Neural cell (in vitro differentiated cells): ENCODE data around the gene OLFML2B. TPM values are rescaled to one million over a fixed set of nuclear protein-coding genes. Genes with fewer than 3 reads are reported as not detected.

Experiments
- H2AFZ ChIP-seq: fragments of 200-600, 300-800 bp; sonication (generic), shearing (Covaris generic); 2 replicates; pipeline ENCODE4 v1.6.0; 2014; ENCODE audit warnings: low read depth, mild to moderate bottlenecking, antibody characterized with exemption, low read length, moderate library complexity
- H3F3A ChIP-seq: fragments of 200-600 bp; shearing (Covaris generic); 2 replicates; pipeline ENCODE4 v1.6.1; 2016; ENCODE audit warnings: mild to moderate bottlenecking, moderate library complexity, mixed read lengths, antibody characterized with exemption, low read length; ENCODE audit not compliant: insufficient read depth, poor library complexity, severe bottlenecking
- H3K27ac ChIP-seq: fragments of 200-600, 300-800 bp; sonication (generic), shearing (Covaris generic); 2 replicates; pipeline ENCODE4 v1.5.1; 2014; ENCODE audit warnings: mild to moderate bottlenecking, low read length, moderate library complexity
- H3K27me3 ChIP-seq: fragments of 300-800, 200-600 bp; sonication (generic), shearing (Covaris generic); 2 replicates; pipeline ENCODE4 v1.6.0; 2014; ENCODE audit warnings: mild to moderate bottlenecking, low read depth, low read length, moderate library complexity; ENCODE audit not compliant: insufficient read depth
- H3K36me3 ChIP-seq: fragments of 300-800, 200-600 bp; sonication (generic), shearing (Covaris generic); 2 replicates; pipeline ENCODE4 v1.5.1; 2014; ENCODE audit warnings: mild to moderate bottlenecking, antibody characterized with exemption, low read length, moderate library complexity; ENCODE audit not compliant: insufficient read depth
- H3K4me2 ChIP-seq: fragments of 300-800, 200-600 bp; sonication (generic), shearing (Covaris generic); 2 replicates; pipeline ENCODE4 v1.6.0; 2014; ENCODE audit warnings: mild to moderate bottlenecking, low read length
- H3K4me3 ChIP-seq: fragments of 300-800, 200-600 bp; sonication (generic), shearing (Covaris generic); 2 replicates; pipeline ENCODE4 v1.5.1; 2014; ENCODE audit warnings: mild to moderate bottlenecking, low read length, moderate library complexity
- H3K79me2 ChIP-seq: fragments of 200-600 bp; shearing (Covaris generic); replicated peaks from 2 replicates; pipeline ENCODE4 v1.6.0; 2014; ENCODE audit warnings: mild to moderate bottlenecking, low read length, moderate library complexity; ENCODE audit not compliant: insufficient read depth
- H3K9ac ChIP-seq: fragments of 300-800, 200-600 bp; sonication (generic), shearing (Covaris generic); 2 replicates; pipeline ENCODE4 v1.6.1; 2016; ENCODE audit warnings: mild to moderate bottlenecking, low read length, mixed read lengths
- H3K9me2 ChIP-seq: fragments of 200-600 bp; shearing (Covaris generic); 2 replicates; pipeline ENCODE4 v1.6.1; 2016; ENCODE audit warnings: mild to moderate bottlenecking, low read length, mixed read lengths; ENCODE audit not compliant: insufficient read depth
- H3K9me3 ChIP-seq: fragments of 200-600, 300-800 bp; sonication (generic), shearing (Covaris generic); 2 replicates; pipeline ENCODE4 v1.6.1; 2016; ENCODE audit warnings: mild to moderate bottlenecking, mixed run types, low read length, moderate library complexity, mixed read lengths
- H4K20me1 ChIP-seq: fragments of 200-600 bp; shearing (Covaris generic); 2 replicates; pipeline ENCODE4 v1.6.1; 2016; ENCODE audit warnings: mild to moderate bottlenecking, mixed run types; ENCODE audit not compliant: insufficient read depth
- EP300 ChIP-seq: fragments of 450-650 bp; conservative IDR thresholded peaks from 2 replicates; pipeline ENCODE4 v1.6.1; 2014; ENCODE audit warnings: antibody characterized with exemption, mild to moderate bottlenecking, moderate library complexity; ENCODE audit not compliant: poor library complexity, severe bottlenecking
- EZH2 ChIP-seq: fragments of 200-600, 300-800 bp; shearing (Covaris generic), sonication (generic); IDR thresholded peaks from 2 replicates; pipeline ENCODE4 v1.6.1; 2014; ENCODE audit warnings: antibody characterized with exemption, low read length, borderline replicate concordance, mild to moderate bottlenecking; ENCODE audit not compliant: insufficient read depth, poor library complexity, severe bottlenecking
- MXI1 ChIP-seq: fragments of 450-650 bp; conservative IDR thresholded peaks from 2 replicates; pipeline ENCODE4 v1.6.1; 2014; ENCODE audit warnings: antibody characterized with exemption, mild to moderate bottlenecking; ENCODE audit not compliant: poor library complexity, severe bottlenecking
- POLR2AphosphoS5 ChIP-seq: IDR thresholded peaks from 2 replicates; pipeline ENCODE4 v1.6.1; 2012
- RAD21 ChIP-seq: fragments of 450-650 bp; conservative IDR thresholded peaks from 2 replicates; pipeline ENCODE4 v1.6.1; 2014; ENCODE audit warnings: antibody characterized with exemption, mild to moderate bottlenecking, moderate library complexity
- SMC3 ChIP-seq: fragments of 450-650 bp; conservative IDR thresholded peaks from 2 replicates; pipeline ENCODE4 v1.6.1; 2014; ENCODE audit warnings: antibody characterized with exemption, mild to moderate bottlenecking, moderate library complexity; ENCODE audit not compliant: poor library complexity
- TAF1 ChIP-seq: IDR thresholded peaks from 2 replicates; pipeline ENCODE4 v1.6.1; 2012; ENCODE audit warnings: low read depth
- polyA plus RNA-seq: library from polyadenylated mRNA; depleted of rRNA; stranded (reverse); fragments of >200 nt; gene quantifications from 2 replicates; pipeline ENCODE4 v1.2.3, GENCODE V29; 2014
- TF ChIP-seq, protein P1 (sequence below): IDR thresholded peaks from 2 replicates; pipeline ENCODE4 v1.6.1; 2012; ENCODE audit warnings: borderline replicate concordance
- TF ChIP-seq, protein P2 (sequence below): fragments of 450-650 bp; IDR thresholded peaks from 2 replicates; pipeline ENCODE4 v1.5.1; 2014; ENCODE audit warnings: antibody characterized with exemption, mild to moderate bottlenecking, moderate library complexity; ENCODE audit not compliant: poor library complexity, severe bottlenecking

OLFML2B gene
- polyA plus RNA-seq, 1 donor from 2014 or later: 0.78 TPM

DNA sequence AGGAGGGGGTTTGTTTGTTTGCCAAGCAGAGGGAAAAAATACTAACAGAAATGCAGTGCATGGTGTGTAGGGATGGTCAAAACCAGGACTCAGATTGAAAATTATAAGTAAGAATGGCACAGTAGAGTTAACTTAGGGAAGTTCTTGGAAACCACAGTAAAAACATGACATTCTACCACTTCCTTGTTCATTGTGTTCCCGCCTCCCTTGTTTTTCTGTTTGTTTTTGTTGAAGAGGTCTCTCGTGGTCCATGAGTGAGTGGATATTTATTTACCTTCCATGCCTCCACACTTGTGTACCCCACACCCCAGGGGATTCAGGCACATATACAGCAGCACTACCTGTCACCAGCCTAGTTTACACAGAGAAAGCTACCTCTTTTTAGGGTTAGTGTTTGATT, 69.6 kb downstream of the OLFML2B start:
- H3K9me3 ChIP-seq: no peaks in the 10 kb centered on the region
- no peaks in the 10 kb centered on the region for H4K20me1 ChIP-seq
- no peak overlapping the region for H2AFZ ChIP-seq
- no peaks in the 10 kb centered on the region for H3K9me2 ChIP-seq
- no peak overlapping the region for H3K27ac ChIP-seq
- no peaks in the 10 kb centered on the region for H3K79me2 ChIP-seq
- H3K4me2 ChIP-seq: no peak overlapping the region
- no peaks in the 10 kb centered on the region for H3F3A ChIP-seq
- H3K9ac ChIP-seq: no peak overlapping the region
- TF ChIP-seq SMC3 (no peak), RAD21 (no peak), TAF1 (no peak), EZH2 (no peak), EP300 (no peak)
- no peaks in the 10 kb centered on the region for H3K36me3 ChIP-seq
- no peak overlapping the region for H3K4me3 ChIP-seq
- no peaks in the 10 kb centered on the region for H3K27me3 ChIP-seq

DNA sequence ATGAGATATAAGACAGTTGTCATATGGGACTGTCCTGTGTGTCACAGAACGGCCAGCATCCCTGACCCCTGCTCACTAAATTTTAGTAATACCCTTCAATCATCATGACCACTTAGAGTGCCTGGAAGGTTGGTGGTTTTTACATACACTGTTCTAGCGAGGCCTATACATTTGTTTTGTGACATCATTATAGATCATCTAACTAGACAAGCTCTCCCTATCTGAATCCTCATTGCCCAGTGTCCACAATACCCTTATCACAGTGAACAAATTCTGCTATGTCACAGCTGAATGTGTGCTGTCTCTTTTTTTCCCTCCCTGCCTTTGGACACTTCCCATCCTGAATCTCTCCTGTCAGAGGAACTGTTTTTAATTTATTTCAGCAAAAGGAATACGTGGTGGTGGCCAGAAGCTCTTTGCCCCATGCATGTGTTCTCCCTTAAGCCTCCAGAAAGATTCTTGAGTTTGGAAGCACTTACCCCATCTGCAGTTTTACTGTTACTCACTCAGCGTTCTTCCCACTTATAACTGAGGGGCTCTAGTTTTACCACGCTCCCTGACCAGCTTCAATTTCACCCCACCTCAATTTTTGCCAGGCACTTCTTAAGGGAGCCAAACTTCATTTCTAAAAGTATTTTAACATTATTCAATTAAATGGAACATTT, 70.3 kb downstream of the OLFML2B start:
- Histone ChIP-seq H3K4me2 (no peak overlapping the region), H3F3A (no peaks in the 10 kb centered on the region)

More for the DNA sequence above, 70.3 kb downstream of the OLFML2B start:
- Histone ChIP-seq H3K36me3 (no peaks in the 10 kb centered on the region), H3K27me3 (no peaks in the 10 kb centered on the region), H3K27ac (no peak overlapping the region), H3K4me3 (no peak overlapping the region), H3K9me2 (no peaks in the 10 kb centered on the region), H3K9ac (no peak overlapping the region), H4K20me1 (no peaks in the 10 kb centered on the region), H3K79me2 (no peaks in the 10 kb centered on the region), H3K9me3 (no peaks in the 10 kb centered on the region), H2AFZ (no peak overlapping the region)
- no peak for TF ChIP-seq MXI1
- TF ChIP-seq RAD21: no peak
- TF ChIP-seq, protein P1, sequence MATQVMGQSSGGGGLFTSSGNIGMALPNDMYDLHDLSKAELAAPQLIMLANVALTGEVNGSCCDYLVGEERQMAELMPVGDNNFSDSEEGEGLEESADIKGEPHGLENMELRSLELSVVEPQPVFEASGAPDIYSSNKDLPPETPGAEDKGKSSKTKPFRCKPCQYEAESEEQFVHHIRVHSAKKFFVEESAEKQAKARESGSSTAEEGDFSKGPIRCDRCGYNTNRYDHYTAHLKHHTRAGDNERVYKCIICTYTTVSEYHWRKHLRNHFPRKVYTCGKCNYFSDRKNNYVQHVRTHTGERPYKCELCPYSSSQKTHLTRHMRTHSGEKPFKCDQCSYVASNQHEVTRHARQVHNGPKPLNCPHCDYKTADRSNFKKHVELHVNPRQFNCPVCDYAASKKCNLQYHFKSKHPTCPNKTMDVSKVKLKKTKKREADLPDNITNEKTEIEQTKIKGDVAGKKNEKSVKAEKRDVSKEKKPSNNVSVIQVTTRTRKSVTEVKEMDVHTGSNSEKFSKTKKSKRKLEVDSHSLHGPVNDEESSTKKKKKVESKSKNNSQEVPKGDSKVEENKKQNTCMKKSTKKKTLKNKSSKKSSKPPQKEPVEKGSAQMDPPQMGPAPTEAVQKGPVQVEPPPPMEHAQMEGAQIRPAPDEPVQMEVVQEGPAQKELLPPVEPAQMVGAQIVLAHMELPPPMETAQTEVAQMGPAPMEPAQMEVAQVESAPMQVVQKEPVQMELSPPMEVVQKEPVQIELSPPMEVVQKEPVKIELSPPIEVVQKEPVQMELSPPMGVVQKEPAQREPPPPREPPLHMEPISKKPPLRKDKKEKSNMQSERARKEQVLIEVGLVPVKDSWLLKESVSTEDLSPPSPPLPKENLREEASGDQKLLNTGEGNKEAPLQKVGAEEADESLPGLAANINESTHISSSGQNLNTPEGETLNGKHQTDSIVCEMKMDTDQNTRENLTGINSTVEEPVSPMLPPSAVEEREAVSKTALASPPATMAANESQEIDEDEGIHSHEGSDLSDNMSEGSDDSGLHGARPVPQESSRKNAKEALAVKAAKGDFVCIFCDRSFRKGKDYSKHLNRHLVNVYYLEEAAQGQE: no peak
- TF ChIP-seq POLR2AphosphoS5: no peak
- no peak for TF ChIP-seq EP300
- TF ChIP-seq EZH2: no peak
- TF ChIP-seq TAF1: no peak
- TF ChIP-seq, protein P2, sequence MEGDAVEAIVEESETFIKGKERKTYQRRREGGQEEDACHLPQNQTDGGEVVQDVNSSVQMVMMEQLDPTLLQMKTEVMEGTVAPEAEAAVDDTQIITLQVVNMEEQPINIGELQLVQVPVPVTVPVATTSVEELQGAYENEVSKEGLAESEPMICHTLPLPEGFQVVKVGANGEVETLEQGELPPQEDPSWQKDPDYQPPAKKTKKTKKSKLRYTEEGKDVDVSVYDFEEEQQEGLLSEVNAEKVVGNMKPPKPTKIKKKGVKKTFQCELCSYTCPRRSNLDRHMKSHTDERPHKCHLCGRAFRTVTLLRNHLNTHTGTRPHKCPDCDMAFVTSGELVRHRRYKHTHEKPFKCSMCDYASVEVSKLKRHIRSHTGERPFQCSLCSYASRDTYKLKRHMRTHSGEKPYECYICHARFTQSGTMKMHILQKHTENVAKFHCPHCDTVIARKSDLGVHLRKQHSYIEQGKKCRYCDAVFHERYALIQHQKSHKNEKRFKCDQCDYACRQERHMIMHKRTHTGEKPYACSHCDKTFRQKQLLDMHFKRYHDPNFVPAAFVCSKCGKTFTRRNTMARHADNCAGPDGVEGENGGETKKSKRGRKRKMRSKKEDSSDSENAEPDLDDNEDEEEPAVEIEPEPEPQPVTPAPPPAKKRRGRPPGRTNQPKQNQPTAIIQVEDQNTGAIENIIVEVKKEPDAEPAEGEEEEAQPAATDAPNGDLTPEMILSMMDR: no peak
- no peak for TF ChIP-seq SMC3
